ENCODE data around the gene TAF10. TPM values are rescaled to one million over a fixed set of nuclear protein-coding genes. Genes with fewer than 3 reads are reported as not detected.

Gene TAF10
- total and polyA plus RNA-seq, 2 of the 13 experiments (the other 11 are each of a cell fraction or from before 2014, with no cell fraction given): 71.3 to 134 TPM

GRCh38 chr11:6648501-6648900 is 36.5 kb upstream of the TAF10 start:
- intact Hi-C loops (cut with micrococcal nuclease; ENCODE audit: unreplicated experiment) (no loop called here), in situ Hi-C loops (cut with HindIII; ENCODE audit: extremely low pct_ligation_motif_present, low pct_unique_long_range_greater_than_20kb) (no loop called here)
- Histone ChIP-seq H3K4me1 (ENCODE audit: insufficient read depth, low read length) (no peaks in the 10 kb centered on the region), H3K9me3 (ENCODE audit: low read length) (no peaks in the 10 kb centered on the region), H3K27ac (ENCODE audit: extremely low read length, insufficient read depth, low read length) (no peak overlapping the region), H2AFZ (ENCODE audit: low read length) (no peak overlapping the region), H3K4me2 (ENCODE audit: low read depth, low read length) (no peak overlapping the region), H3K36me3 (replicated peaks in 1 of 2; ENCODE audit: control insufficient read depth in 1 of 2, insufficient read depth in 2 of 2, low read length in 2 of 2) (no peaks in the 10 kb centered on the region), H3K4me3 (replicated peaks in 1 of 3; ENCODE audit: insufficient read depth in 1 of 3, low read depth in 2 of 3, low read length in 3 of 3) (no peak overlapping the region), H4K20me1 (ENCODE audit: insufficient read depth, low read length) (no peaks in the 10 kb centered on the region; the same call in 1 of the 2 replicates), H3K9ac (ENCODE audit: insufficient read depth, low read depth, low read length) (no peak overlapping the region), H3K27me3 (ENCODE audit: control insufficient read depth in 1 of 2, insufficient read depth in 2 of 2, low read length in 2 of 2) (peaks cover 3 to 100% of the 10 kb centered on the region in 2 experiments; a peak in 4 of 5 replicates), H3K79me2 (ENCODE audit: insufficient read depth, low read length) (no peaks in the 10 kb centered on the region)
- ChIA-PET CTCF (ENCODE audit: low intra/inter-chr PET ratio, low total read pairs) (no interaction called here), POLR2A (no interaction called here)
- DNase-seq (ENCODE audit: low spot score) (no peak), ATAC-seq (no peak), FAIRE-seq (no peak)
- 0% methylated on average over 1 of the region's 1 CpG for WGBS (ENCODE audit: low lambda C conversion rate)
- TF ChIP-seq CEBPG (CRISPR knock-in tag; IDR thresholded peaks at IDR 0.05): no peak
- no peak for TF ChIP-seq TGIF2 (CRISPR knock-in tag; IDR thresholded peaks at IDR 0.05)
- no peak for TF ChIP-seq ZNF598 (CRISPR knock-in tag; IDR thresholded peaks at IDR 0.05; ENCODE audit: borderline replicate concordance)
- TF ChIP-seq, protein P1, sequence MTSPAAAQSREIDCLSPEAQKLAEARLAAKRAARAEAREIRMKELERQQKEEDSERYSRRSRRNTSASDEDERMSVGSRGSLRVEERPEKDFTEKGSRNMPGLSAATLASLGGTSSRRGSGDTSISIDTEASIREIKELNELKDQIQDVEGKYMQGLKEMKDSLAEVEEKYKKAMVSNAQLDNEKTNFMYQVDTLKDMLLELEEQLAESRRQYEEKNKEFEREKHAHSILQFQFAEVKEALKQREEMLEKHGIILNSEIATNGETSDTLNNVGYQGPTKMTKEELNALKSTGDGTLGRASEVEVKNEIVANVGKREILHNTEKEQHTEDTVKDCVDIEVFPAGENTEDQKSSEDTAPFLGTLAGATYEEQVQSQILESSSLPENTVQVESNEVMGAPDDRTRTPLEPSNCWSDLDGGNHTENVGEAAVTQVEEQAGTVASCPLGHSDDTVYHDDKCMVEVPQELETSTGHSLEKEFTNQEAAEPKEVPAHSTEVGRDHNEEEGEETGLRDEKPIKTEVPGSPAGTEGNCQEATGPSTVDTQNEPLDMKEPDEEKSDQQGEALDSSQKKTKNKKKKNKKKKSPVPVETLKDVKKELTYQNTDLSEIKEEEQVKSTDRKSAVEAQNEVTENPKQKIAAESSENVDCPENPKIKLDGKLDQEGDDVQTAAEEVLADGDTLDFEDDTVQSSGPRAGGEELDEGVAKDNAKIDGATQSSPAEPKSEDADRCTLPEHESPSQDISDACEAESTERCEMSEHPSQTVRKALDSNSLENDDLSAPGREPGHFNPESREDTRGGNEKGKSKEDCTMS (CRISPR knock-in tag; conservative IDR thresholded peaks at IDR 0.05): no peak
- TF ChIP-seq ELF3 (CRISPR knock-in tag; IDR thresholded peaks at IDR 0.05): no peak
- no TSS peak for BruUV-seq (replicated peaks)

DNA sequence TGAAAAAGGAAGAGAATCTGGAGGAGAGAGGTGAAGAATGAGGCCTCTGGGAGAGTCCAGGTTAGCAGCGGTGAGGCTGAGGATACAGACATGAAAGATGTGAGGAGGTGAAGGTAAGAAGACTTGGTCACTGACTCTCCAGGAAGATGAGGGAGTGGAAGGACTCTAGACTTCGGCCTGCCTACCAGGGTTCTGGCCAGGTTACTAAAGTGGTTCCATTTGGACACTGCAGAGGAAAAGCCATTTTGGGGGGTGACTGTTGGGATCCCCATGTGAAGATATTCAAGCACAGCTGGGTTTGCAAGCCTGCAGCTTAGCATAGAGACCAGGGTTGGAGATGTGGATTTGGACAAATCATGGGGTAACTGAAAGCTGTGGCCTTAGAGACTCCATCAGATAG is 35.8 kb upstream of the TAF10 start:
- Histone ChIP-seq H3K4me1 (ENCODE audit: insufficient read depth, low read length) (no peaks in the 10 kb centered on the region), H3K4me2 (ENCODE audit: low read depth, low read length) (no peak overlapping the region), H3K36me3 (replicated peaks in 1 of 2; ENCODE audit: control insufficient read depth in 1 of 2, insufficient read depth in 2 of 2, low read length in 2 of 2) (no peaks in the 10 kb centered on the region), H3K79me2 (ENCODE audit: insufficient read depth, low read length) (no peaks in the 10 kb centered on the region), H3K9me3 (ENCODE audit: low read length) (no peaks in the 10 kb centered on the region), H3K27ac (ENCODE audit: extremely low read length, insufficient read depth, low read length) (no peak overlapping the region), H2AFZ (ENCODE audit: low read length) (no peak overlapping the region), H3K27me3 (ENCODE audit: control insufficient read depth in 1 of 2, insufficient read depth in 2 of 2, low read length in 2 of 2) (peaks cover 3 to 100% of the 10 kb centered on the region in 2 experiments; a peak in 4 of 5 replicates), H3K9ac (ENCODE audit: insufficient read depth, low read depth, low read length) (no peak overlapping the region), H3K4me3 (replicated peaks in 1 of 3; ENCODE audit: insufficient read depth in 1 of 3, low read depth in 2 of 3, low read length in 3 of 3) (no peak overlapping the region), H4K20me1 (ENCODE audit: insufficient read depth, low read length) (no peaks in the 10 kb centered on the region; the same call in 1 of the 2 replicates)
- ChIA-PET POLR2A (no interaction called here), CTCF (ENCODE audit: low intra/inter-chr PET ratio, low total read pairs) (no interaction called here)
- in situ Hi-C loops (cut with HindIII; ENCODE audit: extremely low pct_ligation_motif_present, low pct_unique_long_range_greater_than_20kb) (no loop called here), intact Hi-C loops (cut with micrococcal nuclease; ENCODE audit: unreplicated experiment) (loop anchor here (1.0 kb wide), 1 partner anchor 24 kb away; no protein-coding TSS in a partner anchor)
- no TSS peak for BruUV-seq (replicated peaks)
- WGBS (ENCODE audit: low lambda C conversion rate): 29% methylated on average over 2 of the region's 2 CpGs
- no peak for DNase-seq (ENCODE audit: low spot score)
- FAIRE-seq: no peak
- ATAC-seq: no peak
- TF ChIP-seq NR2F2 (IDR thresholded peaks at IDR 0.05; ENCODE audit: borderline replicate concordance, low read depth) (no peak), EED (CRISPR knock-in tag; IDR thresholded peaks at IDR 0.05) (no peak), FOXC1 (CRISPR knock-in tag; IDR thresholded peaks at IDR 0.05; ENCODE audit: borderline replicate concordance) (no peak), HNRNPH1 (optimal IDR thresholded peaks at IDR 0.05; ENCODE audit: low read depth, low read length) (no peak), SMARCE1 (IDR thresholded peaks at IDR 0.05; ENCODE audit: borderline replicate concordance) (no peak), ZNF839 (CRISPR knock-in tag; IDR thresholded peaks at IDR 0.05; ENCODE audit: borderline replicate concordance) (no peak)
- TF ChIP-seq, protein P2, sequence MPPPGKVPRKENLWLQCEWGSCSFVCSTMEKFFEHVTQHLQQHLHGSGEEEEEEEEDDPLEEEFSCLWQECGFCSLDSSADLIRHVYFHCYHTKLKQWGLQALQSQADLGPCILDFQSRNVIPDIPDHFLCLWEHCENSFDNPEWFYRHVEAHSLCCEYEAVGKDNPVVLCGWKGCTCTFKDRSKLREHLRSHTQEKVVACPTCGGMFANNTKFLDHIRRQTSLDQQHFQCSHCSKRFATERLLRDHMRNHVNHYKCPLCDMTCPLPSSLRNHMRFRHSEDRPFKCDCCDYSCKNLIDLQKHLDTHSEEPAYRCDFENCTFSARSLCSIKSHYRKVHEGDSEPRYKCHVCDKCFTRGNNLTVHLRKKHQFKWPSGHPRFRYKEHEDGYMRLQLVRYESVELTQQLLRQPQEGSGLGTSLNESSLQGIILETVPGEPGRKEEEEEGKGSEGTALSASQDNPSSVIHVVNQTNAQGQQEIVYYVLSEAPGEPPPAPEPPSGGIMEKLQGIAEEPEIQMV (CRISPR knock-in tag; IDR thresholded peaks at IDR 0.05; ENCODE audit: low read depth): no peak
- TF ChIP-seq, protein P3, sequence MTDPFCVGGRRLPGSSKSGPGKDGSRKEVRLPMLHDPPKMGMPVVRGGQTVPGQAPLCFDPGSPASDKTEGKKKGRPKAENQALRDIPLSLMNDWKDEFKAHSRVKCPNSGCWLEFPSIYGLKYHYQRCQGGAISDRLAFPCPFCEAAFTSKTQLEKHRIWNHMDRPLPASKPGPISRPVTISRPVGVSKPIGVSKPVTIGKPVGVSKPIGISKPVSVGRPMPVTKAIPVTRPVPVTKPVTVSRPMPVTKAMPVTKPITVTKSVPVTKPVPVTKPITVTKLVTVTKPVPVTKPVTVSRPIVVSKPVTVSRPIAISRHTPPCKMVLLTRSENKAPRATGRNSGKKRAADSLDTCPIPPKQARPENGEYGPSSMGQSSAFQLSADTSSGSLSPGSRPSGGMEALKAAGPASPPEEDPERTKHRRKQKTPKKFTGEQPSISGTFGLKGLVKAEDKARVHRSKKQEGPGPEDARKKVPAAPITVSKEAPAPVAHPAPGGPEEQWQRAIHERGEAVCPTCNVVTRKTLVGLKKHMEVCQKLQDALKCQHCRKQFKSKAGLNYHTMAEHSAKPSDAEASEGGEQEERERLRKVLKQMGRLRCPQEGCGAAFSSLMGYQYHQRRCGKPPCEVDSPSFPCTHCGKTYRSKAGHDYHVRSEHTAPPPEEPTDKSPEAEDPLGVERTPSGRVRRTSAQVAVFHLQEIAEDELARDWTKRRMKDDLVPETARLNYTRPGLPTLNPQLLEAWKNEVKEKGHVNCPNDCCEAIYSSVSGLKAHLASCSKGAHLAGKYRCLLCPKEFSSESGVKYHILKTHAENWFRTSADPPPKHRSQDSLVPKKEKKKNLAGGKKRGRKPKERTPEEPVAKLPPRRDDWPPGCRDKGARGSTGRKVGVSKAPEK (CRISPR knock-in tag; IDR thresholded peaks at IDR 0.05; ENCODE audit: borderline replicate concordance): no peak

Data from HepG2 (cell line).